Measurements from ENCODE around the gene REL. TPM values are rescaled to one million over a fixed set of nuclear protein-coding genes. Genes with fewer than 3 reads are reported as not detected.
"Not testable (repeated sequence)": the region's sequence is repeated elsewhere in the genome, so short reads cannot be mapped to it uniquely, and the experiment has no call there.

Gene REL
- total RNA-seq, 6 experiments from 2014 or later = 3.5 to 7.5 (median 5.0) TPM

GRCh38 chr2:60890393-60890707 lies 9.0 kb downstream of the REL start:
- Histone ChIP-seq H3K4me3 (no peak overlapping the region), H3K36me3 (peaks cover 0 to 27% (median 2%) of the 10 kb centered on the region in 4 donors), H3K4me1 (peaks cover 0 to 16% (median 0%) of the 10 kb centered on the region in 4 donors), H3K27ac (no peak overlapping the region), H3K9me3 (no peaks in the 10 kb centered on the region), H3K27me3 (no peaks in the 10 kb centered on the region)
- TF ChIP-seq CTCF (IDR thresholded peaks at IDR 0.05) (no peak), POLR2A (IDR thresholded peaks at IDR 0.05) (no peak)
- DNase-seq (no peak), ATAC-seq (no peak)
- WGBS (ENCODE audit: insufficient coverage, low coverage, low lambda C conversion rate, missing lambda C conversion rate) = 91% methylated on average over 1 of the region's 1 CpG
- intact Hi-C loops (cut with DNase I) = no loop called here

GRCh38 chr2:60891180-60891579 lies 9.8 kb downstream of the REL start:
- TF ChIP-seq CTCF (IDR thresholded peaks at IDR 0.05) = no peak
- TF ChIP-seq POLR2A (IDR thresholded peaks at IDR 0.05) = no peak
- ATAC-seq (no peak), DNase-seq (no peak)
- no peaks in the 10 kb centered on the region for H3K27me3 ChIP-seq
- intact Hi-C loops (cut with DNase I) = no loop called here
- no peak overlapping the region for H3K4me3 ChIP-seq
- no peak overlapping the region for H3K27ac ChIP-seq
- H3K36me3 ChIP-seq = peaks cover 0 to 35% (median 8%) of the 10 kb centered on the region in 4 donors
- peaks cover 0 to 9% (median 0%) of the 10 kb centered on the region in 4 donors for H3K4me1 ChIP-seq
- no peaks in the 10 kb centered on the region for H3K9me3 ChIP-seq
- 68% methylated on average over 3 of the region's 3 CpGs for WGBS (ENCODE audit: insufficient coverage, low coverage, low lambda C conversion rate, missing lambda C conversion rate)

GRCh38 chr2:60898567-60898966 lies 17.2 kb downstream of the REL start:
- Histone ChIP-seq H3K27me3 (no peaks in the 10 kb centered on the region), H3K9me3 (no peaks in the 10 kb centered on the region), H3K36me3 (peaks cover 0 to 58% (median 12%) of the 10 kb centered on the region in 4 donors), H3K4me3 (no peak overlapping the region), H3K27ac (no peak overlapping the region), H3K4me1 (no peaks in the 10 kb centered on the region)
- WGBS (ENCODE audit: insufficient coverage, low coverage, low lambda C conversion rate, missing lambda C conversion rate) = 100% methylated on average over 1 of the region's 1 CpG
- ATAC-seq = no peak
- TF ChIP-seq CTCF (IDR thresholded peaks at IDR 0.05) (no peak), POLR2A (IDR thresholded peaks at IDR 0.05) (no peak)
- DNase-seq = no peak
- intact Hi-C loops (cut with DNase I) = no loop called here

- WGBS (ENCODE audit: insufficient coverage, low coverage, low lambda C conversion rate, missing lambda C conversion rate) = 67% methylated on average over 4 of the region's 6 CpGs
- intact Hi-C loops (cut with DNase I) = no loop called here
- Histone ChIP-seq H3K27me3 (no peaks in the 10 kb centered on the region), H3K9me3 (no peaks in the 10 kb centered on the region), H3K4me3 (no peak overlapping the region), H3K36me3 (peaks cover 0 to 59% (median 12%) of the 10 kb centered on the region in 4 donors), H3K27ac (no peak overlapping the region), H3K4me1 (no peaks in the 10 kb centered on the region)
- ATAC-seq (no peak), DNase-seq (no peak)
- no peak for TF ChIP-seq CTCF (IDR thresholded peaks at IDR 0.05)
- TF ChIP-seq POLR2A (IDR thresholded peaks at IDR 0.05) = no peak
Observed at GRCh38 chr2:60899230-60899891, 18.0 kb downstream of the REL start.

GRCh38 chr2:60899892-60900249 lies 18.5 kb downstream of the REL start:
- no peak overlapping the region for H3K4me3 ChIP-seq
- WGBS (ENCODE audit: insufficient coverage, low coverage, low lambda C conversion rate, missing lambda C conversion rate) = no CpG with 5 or more reads among the region's 1 CpG
- DNase-seq (no peak), ATAC-seq (no peak)
- intact Hi-C loops (cut with DNase I) = no loop called here
- H3K27me3 ChIP-seq = no peaks in the 10 kb centered on the region
- no peak overlapping the region for H3K27ac ChIP-seq
- H3K9me3 ChIP-seq = no peaks in the 10 kb centered on the region
- H3K36me3 ChIP-seq = peaks cover 0 to 57% (median 11%) of the 10 kb centered on the region in 4 donors
- H3K4me1 ChIP-seq = no peaks in the 10 kb centered on the region
- TF ChIP-seq POLR2A (IDR thresholded peaks at IDR 0.05) = no peak
- no peak for TF ChIP-seq CTCF (IDR thresholded peaks at IDR 0.05)

GRCh38 chr2:60901296-60901695 lies 19.9 kb downstream of the REL start:
- H3K4me3 ChIP-seq; H3K27ac ChIP-seq; H3K4me1 ChIP-seq; DNase-seq; ATAC-seq; intact Hi-C loops (cut with DNase I); H3K27me3 ChIP-seq; H3K9me3 ChIP-seq: not testable (repeated sequence)
- WGBS (ENCODE audit: insufficient coverage, low coverage, low lambda C conversion rate, missing lambda C conversion rate) = 93% methylated on average over 6 of the region's 6 CpGs
- peaks cover 0 to 43% (median 3%) of the 10 kb centered on the region in 4 donors for H3K36me3 ChIP-seq

GRCh38 chr2:60905867-60906266 lies 24.5 kb downstream of the REL start:
- ATAC-seq; intact Hi-C loops (cut with DNase I); H3K27me3 ChIP-seq; H3K9me3 ChIP-seq; DNase-seq; H3K4me1 ChIP-seq; H3K4me3 ChIP-seq; H3K27ac ChIP-seq: not testable (repeated sequence)
- H3K36me3 ChIP-seq = peaks cover 0 to 19% (median 3%) of the 10 kb centered on the region in 4 donors
- WGBS (ENCODE audit: insufficient coverage, low coverage, low lambda C conversion rate, missing lambda C conversion rate) = 96% methylated on average over 5 of the region's 5 CpGs
